DMS53 treated with DMSO at 0.1 percent for 48 hours (cell line): Measurements from ENCODE around the gene WNT3A.

ENCODE experiments used
- DNase-seq: peaks from one replicate; lab custom pipeline; 2025; ENCODE audit not compliant: unreplicated experiment; lab: John Stamatoyannopoulos, UW

Gene WNT3A

DNA sequence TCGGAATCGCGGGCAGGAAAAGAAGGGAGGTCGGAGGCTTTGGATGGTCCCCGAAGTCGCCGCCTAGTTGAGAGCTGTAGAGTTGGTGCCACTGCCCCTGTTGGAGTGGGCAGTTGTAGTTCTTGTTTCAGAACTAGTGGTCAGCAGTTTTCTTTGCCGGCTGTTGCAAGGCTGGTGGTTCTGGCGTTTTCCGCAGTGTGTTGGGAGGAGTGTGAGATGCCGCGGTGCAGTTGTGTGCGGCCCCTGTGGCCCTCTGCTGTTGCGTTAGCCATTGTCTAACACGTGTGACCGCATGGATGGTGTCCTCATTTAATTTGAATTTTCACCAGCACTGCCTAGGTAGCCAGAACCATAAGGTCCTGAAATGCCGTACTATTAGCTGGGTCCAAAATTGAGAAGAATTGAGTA lies 77.1 kb downstream of the WNT3A start:
- no peak for DNase-seq

DNA sequence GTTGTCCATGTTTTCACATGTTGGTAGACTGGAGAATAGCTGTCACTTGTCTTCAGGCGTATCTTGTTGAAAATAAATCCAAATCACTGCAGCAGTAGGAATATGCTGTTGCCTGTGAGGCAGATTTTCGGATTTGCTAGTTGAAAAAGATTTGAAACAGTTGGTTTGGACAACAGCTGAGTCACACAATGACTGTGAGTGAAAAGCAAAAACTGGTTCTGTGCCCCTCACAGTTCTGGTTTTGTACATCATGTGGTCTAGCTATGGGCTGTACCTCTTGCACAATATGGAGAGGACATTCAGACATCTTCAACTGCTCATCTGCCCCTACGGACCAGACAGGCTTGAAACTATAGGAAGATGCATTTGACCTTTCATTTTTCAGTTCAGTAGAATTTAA lies 77.5 kb downstream of the WNT3A start:
- no peak for DNase-seq

DNA sequence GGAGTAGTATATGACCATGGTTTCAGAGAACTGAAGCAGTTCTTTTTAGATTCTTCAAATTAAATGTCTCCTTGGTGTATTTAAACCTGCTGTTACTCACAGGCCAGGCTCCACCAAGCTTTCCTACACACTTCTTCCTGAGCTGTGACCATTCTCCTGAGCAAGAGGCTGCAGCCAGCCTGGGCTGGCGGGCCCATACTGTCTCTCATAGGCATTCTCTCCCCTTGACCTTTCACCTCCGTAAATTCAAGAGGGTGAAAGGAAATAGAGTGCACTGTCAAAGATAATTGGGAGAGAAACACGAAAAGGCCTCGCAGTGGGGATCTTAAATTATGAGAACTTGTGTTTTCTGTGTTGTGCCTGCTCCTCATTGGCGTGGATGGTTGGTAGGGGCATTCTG lies 78.0 kb downstream of the WNT3A start:
- no peak for DNase-seq

DNA sequence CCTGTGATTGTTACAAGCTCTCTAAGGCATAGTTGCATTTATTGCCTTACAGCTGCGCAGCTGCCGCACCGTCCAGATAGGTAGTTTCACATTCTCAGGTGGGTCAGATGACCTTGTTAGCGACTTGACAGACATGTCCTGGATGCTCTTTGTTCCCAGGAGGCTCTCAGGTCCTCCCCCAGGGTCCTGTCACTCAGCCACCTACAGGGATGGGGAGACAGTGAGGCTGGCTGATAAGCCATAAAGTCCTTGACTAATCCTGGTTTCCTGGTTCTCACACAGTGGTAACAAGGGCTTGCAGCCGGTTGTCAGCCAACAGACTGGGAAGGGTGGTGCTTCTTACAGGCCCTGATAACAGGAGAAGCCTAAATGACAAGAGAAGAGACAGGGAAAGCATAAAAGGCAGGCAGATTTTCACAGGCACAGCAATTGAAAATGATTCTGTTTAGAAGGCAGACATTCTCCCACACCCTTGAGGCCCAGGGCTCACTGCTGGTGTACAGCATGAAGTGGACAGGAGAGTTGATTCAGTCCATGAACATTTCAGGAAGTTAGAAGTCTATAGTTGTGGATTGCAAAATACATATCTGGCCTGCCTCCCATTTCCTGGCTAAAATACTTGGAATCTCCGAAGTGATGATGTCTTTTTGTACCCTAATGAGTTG lies 78.6 kb downstream of the WNT3A start:
- DNase-seq = no peak

DNA sequence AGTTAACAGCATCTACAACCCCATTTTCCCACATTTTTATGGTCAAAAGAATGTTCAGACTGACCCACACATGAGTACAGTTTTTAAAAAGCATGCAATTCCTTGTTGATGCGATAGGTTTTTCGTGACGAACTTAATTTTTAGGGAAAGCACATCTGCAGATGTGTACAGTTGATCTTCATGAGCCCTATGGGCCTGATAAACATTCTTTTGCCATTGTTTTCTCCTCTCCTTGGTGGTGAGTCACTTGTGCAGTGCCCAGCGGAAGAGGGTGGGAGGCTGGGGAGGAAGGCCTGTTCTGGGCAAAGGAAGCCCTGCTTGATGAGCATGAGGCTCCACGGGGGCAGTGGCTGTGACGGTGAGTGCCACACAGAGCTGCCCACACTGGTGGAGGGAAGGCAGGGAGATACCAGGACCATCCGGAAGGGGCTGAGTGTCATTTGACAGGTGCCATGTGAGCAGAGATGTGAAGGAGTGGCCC lies 81.0 kb downstream of the WNT3A start:
- DNase-seq = no peak

DNA sequence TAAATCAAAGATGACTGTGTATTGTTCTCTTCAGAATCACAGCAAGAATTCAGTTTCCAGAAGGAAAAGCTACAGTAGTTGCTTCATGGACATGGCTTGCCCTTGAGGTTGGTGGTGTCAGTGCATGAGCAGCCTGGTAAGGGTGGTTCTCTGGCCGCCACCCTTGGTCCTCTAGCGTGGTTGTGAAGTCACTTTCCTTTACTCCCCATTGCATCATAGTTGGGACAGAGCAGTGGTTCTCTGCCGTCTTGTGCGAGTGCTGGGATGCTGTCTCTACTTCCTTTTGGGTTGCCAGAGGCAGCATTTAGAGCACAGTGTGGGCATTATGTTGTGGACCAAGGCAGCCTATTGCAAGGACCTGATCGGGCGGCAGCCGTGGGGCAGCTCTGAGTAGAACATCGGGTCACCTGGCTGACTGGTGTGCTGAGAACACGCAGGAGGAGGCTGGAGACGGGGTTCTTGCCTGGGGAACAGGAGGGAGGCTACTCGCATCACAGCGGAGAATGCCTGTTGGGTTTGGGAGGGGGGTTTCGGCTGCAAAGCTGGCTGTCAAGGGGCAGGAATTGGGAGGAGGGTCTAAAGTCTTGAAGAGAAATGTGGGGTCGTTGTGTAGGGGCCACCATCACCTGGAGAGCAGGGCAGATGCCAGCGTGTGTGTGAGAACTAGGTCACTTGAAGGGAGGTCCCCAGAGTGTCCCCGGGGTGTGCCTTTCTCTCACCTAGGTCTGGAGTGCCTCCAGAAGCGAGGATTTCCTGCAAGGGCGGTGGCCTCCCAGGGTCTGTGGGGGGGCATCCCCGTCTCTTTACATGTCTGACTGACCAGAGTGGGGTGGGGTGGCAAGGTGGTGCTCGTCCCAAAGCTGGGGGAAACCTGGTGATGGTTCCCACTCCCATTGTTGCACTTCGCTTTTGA lies 82.0 kb downstream of the WNT3A start:
- no peak for DNase-seq

DNA sequence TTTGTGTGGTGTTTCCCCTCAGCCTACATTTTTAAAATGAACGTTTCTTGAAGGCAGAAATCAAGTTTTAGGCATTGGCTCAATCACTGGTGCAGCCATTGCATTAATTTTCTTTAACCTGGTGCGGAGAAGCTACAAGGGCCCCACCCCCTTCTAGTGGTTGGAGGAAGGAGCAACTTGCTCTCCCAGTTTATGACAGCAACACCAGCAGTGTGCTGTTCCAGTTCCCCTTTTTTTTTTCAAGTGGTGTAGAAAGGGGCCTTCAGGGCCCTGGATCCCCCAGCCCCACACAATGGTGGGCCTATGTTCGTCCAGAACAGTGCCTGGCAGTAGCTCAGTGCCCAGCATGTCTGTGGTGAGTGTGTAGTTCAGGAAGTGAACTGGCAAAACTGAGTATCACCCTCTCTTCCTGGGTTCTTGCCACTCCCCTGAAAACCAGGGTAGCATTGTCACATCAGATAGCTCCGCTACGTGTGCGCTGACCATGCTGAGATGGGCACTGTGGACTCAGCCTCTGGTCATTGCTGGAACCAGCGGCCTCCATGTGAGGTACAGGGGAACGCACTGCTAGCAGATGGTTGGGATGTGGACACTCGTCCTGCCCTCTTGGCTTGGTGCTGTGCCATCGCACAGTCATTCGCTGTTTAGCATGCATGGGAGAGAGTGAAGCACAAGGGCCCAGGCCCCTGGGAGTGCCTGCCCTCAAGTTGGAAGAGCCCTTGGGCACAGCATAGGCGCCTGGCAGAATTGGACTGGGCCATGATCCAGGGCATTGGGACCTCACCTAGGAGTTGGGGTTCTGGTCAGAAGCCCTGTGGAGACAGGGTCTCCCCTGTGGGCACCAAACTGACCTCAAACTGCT lies 83.0 kb downstream of the WNT3A start:
- DNase-seq = no peak

DNA sequence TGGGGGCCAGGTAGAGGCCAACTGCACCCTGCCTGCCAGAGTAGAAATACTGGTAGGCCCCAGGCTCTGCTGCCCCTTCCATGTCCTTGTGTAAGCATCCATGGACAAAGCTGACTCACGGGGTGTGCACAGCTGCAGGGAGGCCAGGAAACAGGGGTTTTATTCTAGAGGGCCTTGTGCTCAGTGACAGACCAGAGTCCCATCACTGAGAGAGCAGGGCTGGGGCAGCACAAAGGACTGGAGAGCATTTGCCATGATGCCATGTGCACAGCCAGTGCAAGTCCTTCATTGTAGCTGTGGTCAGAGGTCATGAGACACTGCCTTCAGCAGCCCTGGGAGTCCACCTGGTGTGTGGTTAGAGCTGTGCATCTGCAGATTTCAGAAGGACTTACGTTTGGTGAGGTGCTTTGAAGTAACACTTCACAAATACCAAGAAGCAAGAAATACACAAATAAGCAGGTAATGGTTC lies 83.8 kb downstream of the WNT3A start:
- DNase-seq = no peak

DNA sequence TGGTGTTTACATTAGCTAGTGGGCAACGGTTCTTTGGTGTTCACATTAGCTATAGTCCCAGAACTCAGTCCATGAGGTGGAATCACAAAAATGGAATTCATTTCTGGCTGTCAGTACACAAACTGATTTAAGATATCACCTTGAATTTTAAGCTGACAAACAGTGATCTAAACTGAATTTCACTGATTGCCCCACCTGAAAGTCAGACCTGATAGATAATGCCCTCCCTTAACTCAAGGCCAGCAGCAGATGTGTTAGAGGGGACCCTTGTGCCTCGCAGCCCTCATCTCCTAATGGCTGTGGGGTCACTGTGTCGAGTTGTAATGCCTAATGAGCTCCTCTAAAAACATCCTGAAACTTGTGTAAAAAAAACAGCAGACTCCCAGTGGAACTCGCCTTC lies 84.3 kb downstream of the WNT3A start:
- DNase-seq = no peak

DNA sequence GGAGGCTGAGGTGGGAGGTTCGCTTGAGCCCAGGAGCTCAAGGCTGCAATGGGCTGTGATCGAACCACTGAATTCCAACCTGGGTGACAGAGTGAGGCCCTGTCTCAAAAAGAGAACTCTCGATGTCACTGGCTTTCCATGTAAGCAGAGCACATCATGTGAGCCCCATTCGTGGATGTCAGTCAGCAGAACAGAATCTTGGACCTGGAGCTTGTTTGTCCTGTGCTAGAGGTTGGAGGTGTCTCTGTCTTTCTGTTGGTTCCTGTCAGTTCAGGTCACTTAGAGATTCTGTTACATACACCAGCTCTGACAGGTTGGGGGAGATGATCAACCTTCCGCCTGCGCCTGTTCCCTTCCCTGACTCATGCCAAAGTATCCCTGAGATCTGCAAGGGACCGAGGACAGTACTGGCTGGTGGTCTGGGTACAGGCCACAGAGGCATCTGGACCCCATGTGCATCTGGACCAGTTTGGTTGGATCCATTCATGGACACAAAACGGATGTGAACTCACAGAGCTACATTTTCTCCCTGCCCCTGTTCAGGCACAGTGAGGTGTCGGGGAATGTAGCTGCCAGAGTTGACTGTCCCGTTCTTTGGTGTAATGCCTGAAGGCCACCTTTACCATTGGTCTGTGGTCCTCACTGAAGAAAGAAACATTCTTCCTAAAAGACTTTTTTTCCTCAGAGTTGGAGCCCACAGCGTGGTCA lies 85.7 kb downstream of the WNT3A start:
- DNase-seq = no peak

DNA sequence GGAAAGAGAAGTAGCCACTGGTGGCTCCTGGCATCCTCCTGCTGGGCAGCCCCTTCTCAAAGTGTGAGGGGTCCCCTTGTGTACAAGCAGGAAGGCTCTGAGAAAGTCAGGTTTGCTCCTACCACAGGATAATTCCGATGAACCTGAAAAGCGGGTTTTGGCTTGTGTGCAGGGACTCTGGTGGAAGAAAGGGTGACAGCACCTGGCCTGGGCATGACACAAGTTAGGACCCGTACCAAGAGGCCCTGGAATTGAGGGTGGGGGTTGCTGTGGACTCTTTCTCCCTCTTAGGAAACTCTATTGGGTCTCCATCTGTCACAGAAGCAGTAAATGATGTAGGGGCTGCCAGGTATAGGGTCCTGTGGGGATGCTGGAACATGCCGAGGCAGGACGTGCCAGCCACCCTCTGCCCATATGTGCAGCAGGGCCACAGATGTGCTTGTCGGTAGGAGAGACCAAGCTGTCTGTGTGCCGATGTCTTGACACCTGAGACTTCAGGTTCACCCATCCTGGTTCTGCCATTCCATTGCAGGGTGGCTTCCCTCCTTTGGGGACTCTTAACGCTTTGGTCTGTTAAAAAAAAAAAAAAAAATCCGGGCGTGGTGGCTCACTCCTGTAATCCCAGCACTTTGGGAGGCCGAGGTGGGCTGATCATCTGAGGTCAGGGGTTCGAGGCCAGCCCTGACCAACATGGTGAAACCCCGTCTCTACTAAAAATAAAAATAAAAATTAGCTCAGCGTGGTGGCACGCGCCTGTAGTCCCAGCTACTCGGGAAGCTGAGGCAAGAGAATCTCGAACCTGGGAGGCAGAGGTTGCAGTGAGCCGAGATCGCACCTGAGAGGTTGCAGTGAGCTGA lies 86.5 kb downstream of the WNT3A start:
- DNase-seq = no peak

DNA sequence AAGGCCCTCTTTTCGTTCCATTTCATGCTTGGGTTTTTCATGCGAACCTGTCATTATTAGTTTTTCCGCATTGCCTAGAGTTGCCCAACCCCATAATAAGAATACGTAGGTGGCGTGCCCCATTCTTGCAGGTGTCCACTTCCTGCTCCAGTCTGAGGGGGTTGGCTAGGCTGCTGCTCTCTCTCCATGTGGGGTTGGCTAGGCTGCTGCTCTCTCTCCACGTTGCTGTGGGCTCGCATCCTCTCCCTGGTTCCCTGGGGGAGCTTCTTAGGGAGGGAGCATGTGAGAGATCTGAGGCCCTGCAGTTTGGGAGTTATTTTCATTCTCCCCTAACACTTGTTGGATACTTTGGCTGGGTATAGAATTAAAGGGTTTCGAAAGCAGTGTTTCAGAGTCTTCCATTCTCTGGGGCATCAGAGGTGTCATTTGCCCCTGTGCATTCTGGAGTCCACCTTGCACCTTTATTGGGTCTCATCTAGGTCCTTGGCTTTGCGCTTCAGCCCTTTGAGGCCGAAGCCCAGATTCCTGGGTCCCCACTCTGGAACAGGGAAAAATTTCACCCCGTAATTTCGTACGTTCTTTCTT lies 87.7 kb downstream of the WNT3A start:
- no peak for DNase-seq

DNA sequence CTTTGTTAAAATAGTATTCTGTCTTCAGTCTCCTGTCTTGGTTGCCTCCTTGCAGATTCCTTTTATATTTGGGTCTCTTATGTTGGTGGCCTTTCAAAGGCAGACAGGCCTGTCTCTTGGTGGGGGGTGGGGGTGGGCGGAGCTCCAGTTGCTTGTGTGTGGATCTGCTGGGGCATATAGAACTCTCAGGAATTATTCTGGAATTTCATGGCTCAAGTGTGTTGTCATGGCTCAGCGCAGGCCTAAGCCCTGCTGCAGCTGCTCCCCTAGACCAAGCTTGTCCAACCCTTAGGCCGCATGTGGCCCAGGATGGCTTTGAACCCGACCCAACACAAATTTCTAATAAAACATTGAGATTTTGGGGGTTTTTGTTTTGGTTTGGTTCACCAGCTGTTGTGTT lies 88.4 kb downstream of the WNT3A start:
- DNase-seq = no peak

DNA sequence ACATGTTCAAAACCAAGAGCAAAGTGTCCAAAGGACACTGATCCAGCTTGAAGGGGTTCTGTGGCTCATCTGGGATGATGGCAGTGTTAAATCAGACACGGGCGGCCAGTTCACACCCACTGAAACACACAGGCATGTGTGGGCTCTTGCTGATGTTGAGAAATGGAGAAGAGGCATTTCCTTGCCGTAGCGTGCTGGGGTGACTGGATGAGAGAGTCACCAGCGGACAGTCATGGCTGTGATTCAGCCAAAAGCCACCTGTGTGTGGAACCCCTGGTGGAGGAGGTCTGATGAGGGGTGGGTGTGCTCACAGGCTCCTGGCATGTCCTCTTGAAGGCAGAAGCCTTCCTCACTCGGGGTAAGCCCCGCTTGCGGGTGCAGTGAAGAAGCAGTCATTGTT lies 89.1 kb downstream of the WNT3A start:
- DNase-seq = no peak

DNA sequence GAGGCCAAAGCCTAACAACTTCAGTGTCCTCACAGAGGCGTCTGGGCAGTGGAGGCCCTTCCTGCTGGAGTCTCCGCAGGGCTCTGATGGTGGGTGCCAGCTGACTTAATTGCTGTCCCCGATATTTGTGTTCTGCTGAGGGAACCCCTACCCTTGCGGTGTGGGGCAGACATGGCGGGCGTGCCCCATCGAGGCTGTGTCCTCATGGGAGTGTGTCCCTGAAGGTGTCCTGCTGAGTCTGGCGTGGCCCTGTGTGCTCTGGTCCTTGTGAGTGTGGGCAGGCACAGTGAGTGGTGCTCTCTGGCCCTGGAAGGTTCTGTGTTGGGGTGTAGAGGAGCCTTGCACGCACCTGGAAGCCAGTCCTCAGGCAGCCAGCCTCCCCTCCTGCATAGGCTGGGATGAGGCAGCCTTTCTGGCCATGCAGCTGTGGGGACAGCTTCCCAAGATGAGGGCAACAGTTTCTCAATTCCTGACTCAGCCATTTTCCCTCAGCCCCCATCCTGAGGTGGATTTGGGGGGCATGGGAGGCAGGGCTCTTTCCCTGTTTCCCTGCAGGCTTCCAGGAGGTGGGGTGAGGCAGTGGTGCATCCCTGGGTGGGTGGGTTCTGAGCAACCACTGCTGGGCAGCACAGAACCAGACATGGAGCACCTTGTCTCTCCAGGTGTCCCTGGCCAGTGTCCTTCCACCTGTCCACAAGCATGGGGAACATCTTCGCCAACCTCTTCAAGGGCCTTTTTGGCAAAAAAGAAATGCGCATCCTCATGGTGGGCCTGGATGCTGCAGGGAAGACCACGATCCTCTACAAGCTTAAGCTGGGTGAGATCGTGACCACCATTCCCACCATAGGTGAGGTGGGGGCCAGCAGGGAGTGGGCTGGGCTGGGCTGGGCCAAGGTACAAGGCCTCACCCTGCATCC lies 89.9 kb downstream of the WNT3A start:
- no peak for DNase-seq

DNA sequence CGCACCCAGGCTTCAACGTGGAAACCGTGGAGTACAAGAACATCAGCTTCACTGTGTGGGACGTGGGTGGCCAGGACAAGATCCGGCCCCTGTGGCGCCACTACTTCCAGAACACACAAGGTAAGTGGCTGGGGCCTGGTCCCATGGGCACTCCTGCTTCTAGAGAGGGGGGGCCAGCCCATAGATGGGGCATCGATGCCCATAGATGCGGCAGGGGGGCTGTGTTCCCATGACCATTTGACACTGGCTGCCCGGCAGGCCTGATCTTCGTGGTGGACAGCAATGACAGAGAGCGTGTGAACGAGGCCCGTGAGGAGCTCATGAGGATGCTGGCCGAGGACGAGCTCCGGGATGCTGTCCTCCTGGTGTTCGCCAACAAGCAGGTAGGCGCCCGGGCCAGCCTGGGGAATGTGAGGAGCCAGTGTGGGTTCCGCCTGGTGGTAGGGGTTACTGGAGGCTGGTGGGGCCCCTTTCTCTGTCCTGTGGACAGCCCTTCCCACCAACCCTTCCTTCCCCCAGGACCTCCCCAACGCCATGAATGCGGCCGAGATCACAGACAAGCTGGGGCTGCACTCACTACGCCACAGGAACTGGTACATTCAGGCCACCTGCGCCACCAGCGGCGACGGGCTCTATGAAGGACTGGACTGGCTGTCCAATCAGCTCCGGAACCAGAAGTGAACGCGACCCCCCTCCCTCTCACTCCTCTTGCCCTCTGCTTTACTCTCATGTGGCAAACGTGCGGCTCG lies 90.7 kb downstream of the WNT3A start:
- no peak for DNase-seq

DNA sequence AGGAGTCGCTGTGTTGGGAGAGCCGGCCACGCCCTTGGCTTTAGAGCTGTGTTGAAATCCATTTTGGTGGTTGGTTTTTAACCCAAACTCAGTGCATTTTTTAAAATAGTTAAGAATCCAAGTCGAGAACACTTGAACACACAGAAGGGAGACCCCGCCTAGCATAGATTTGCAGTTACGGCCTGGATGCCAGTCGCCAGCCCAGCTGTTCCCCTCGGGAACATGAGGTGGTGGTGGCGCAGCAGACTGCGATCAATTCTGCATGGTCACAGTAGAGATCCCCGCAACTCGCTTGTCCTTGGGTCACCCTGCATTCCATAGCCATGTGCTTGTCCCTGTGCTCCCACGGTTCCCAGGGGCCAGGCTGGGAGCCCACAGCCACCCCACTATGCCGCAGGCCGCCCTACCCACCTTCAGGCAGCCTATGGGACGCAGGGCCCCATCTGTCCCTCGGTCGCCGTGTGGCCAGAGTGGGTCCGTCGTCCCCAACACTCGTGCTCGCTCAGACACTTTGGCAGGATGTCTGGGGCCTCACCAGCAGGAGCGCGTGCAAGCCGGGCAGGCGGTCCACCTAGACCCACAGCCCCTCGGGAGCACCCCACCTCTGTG lies 91.6 kb downstream of the WNT3A start:
- DNase-seq = no peak
